Globus pallidus (tissue), 1 donor: ENCODE measurements around the gene NELL2.
A peak's percentile ranks its signal among the peaks of the same experiment; 100 is the strongest.
"Not testable (repeated sequence)": the region's sequence is repeated elsewhere in the genome, so short reads cannot be mapped to it uniquely, and the experiment has no call there.

ENCODE experiments used
- DNase-seq: peaks from one replicate; pipeline ENCODE4 v3.0.0-alpha.2; 2015; ENCODE audit warnings: low spot score

Gene NELL2

GRCh38 chr12:44694017-44694416, 182.1 kb downstream of the NELL2 start:
- no peak for DNase-seq

GRCh38 chr12:44689587-44689986, 186.5 kb downstream of the NELL2 start:
- DNase-seq = no peak

- DNase-seq = not testable (repeated sequence)
Observed at GRCh38 chr12:44686821-44687432, 189.2 kb downstream of the NELL2 start.

GRCh38 chr12:44677724-44678123, 198.4 kb downstream of the NELL2 start:
- no peak for DNase-seq

GRCh38 chr12:44674875-44675274, 201.2 kb downstream of the NELL2 start:
- DNase-seq = peak; percentile 60

- no peak for DNase-seq
Observed at GRCh38 chr12:44673811-44674210, 202.3 kb downstream of the NELL2 start.

GRCh38 chr12:44672042-44672441, 204.1 kb downstream of the NELL2 start:
- no peak for DNase-seq

GRCh38 chr12:44668443-44668842, 207.7 kb downstream of the NELL2 start:
- DNase-seq = no peak

- no peak for DNase-seq
Observed at GRCh38 chr12:44667461-44667860, 208.7 kb downstream of the NELL2 start.

- DNase-seq = no peak
Observed at GRCh38 chr12:44663291-44663690, 212.8 kb downstream of the NELL2 start.

GRCh38 chr12:44655846-44656245, 220.3 kb downstream of the NELL2 start:
- DNase-seq = no peak

GRCh38 chr12:44654646-44655639, 221.2 kb downstream of the NELL2 start:
- DNase-seq = no peak

- DNase-seq = no peak
Observed at GRCh38 chr12:44653861-44654527, 222.1 kb downstream of the NELL2 start.

- no peak for DNase-seq
Observed at GRCh38 chr12:44649693-44650092, 226.4 kb downstream of the NELL2 start.

- no peak for DNase-seq
Observed at GRCh38 chr12:44647917-44648690, 228.0 kb downstream of the NELL2 start.

- DNase-seq = no peak
Observed at GRCh38 chr12:44640427-44641190, 235.5 kb downstream of the NELL2 start.

- DNase-seq = no peak
Observed at GRCh38 chr12:44637875-44638274, 238.2 kb downstream of the NELL2 start.

GRCh38 chr12:44628180-44628579, 247.9 kb downstream of the NELL2 start:
- no peak for DNase-seq

- DNase-seq = no peak
Observed at GRCh38 chr12:44627387-44628166, 248.5 kb downstream of the NELL2 start.

- no peak for DNase-seq
Observed at GRCh38 chr12:44626883-44627282, 249.2 kb downstream of the NELL2 start.
